Calu3 (cell line): Measurements from ENCODE around the gene MT1HL1. TPM values are rescaled to one million over a fixed set of nuclear protein-coding genes. Genes with fewer than 3 reads are reported as not detected.

Experiments used
- BruUV-seq: library from RNA; stranded (reverse); fragments of 400-500 nt; replicated peaks from 2 replicates; lab custom pipeline; 2021; lab: Mats Ljungman, UMichigan
- CTCF ChIA-PET: fragments of 300-600 bp; sonication (Branson Sonifier 250); formaldehyde crosslinking; loops from one replicate; lab custom pipeline; 2022; ENCODE audit warnings: antibody characterized with exemption; lab: Charles Lee
- DNase-seq: peaks from one replicate; pipeline ENCODE4 v3.0.0; 2022
- H3K27ac Mint-ChIP-seq: one replicate; pipeline ENCODE4 v1.8.0; 2022; ENCODE audit warnings: mixed read lengths; ENCODE audit not compliant: unreplicated experiment
- H3K27me3 Mint-ChIP-seq: one replicate; pipeline ENCODE4 v1.8.0; 2022; ENCODE audit warnings: mixed read lengths; ENCODE audit not compliant: unreplicated experiment
- H3K36me3 Mint-ChIP-seq: one replicate; pipeline ENCODE4 v1.8.0; 2022; ENCODE audit warnings: mild to moderate bottlenecking, moderate library complexity, mixed read lengths; ENCODE audit not compliant: insufficient read depth, unreplicated experiment
- H3K4me1 Mint-ChIP-seq: one replicate; pipeline ENCODE4 v1.8.0; 2022; ENCODE audit warnings: mild to moderate bottlenecking, low read depth, mixed read lengths; ENCODE audit not compliant: unreplicated experiment
- H3K4me3 Mint-ChIP-seq: one replicate; pipeline ENCODE4 v1.8.0; 2022; ENCODE audit warnings: mild to moderate bottlenecking, low read depth, moderate library complexity, mixed read lengths; ENCODE audit not compliant: unreplicated experiment
- H3K9me3 Mint-ChIP-seq: one replicate; pipeline ENCODE4 v1.8.0; 2022; ENCODE audit warnings: low read depth, mixed read lengths; ENCODE audit not compliant: unreplicated experiment
- CTCF ChIP-seq: fragments of 200-600 bp; IDR thresholded peaks from one replicate; pipeline ENCODE4 v1.8.0; 2022; ENCODE audit warnings: antibody characterized with exemption; ENCODE audit not compliant: unreplicated experiment
- intact Hi-C: fragments of 100-400 bp; cut with micrococcal nuclease; formaldehyde crosslinking; loops from one replicate; pipeline ENCODE4 v1.10.0; 2022; ENCODE audit not compliant: unreplicated experiment
- total RNA-seq: library from RNA; stranded (reverse); gene quantifications from 2 replicates; pipeline ENCODE4 v1.2.3, GENCODE V29; 2022

The MT1HL1 gene
- total RNA-seq, 1 experiment from 2014 or later, result not detected

- no peaks in the 10 kb centered on the region for H3K27me3 Mint-ChIP-seq
- peaks cover 11% of the 10 kb centered on the region for H3K9me3 Mint-ChIP-seq
- H3K27ac Mint-ChIP-seq, result no peak within 1 kb of the TSS
- CTCF ChIA-PET, result no interaction called here
- intact Hi-C loops, result loop anchor here (5.0 kb wide), 1 partner anchor 435 kb away; no protein-coding TSS in a partner anchor
- no peak within 1 kb of the TSS for H3K4me3 Mint-ChIP-seq
- TF ChIP-seq CTCF, result no peak
- no peaks in the 10 kb centered on the region for H3K36me3 Mint-ChIP-seq
- no peaks in the 10 kb centered on the region for H3K4me1 Mint-ChIP-seq
- no TSS peak for BruUV-seq
- DNase-seq, result no peak
These were observed 37.7 kb upstream of the MT1HL1 start, which contains the start of gene RYR2 for GRCh38 chr1:237041795-237042525. Gene RYR2, plus strand, starts transcription at chr1:237042184. Its CDS starts 338 bp downstream, at chr1:237042522.

DNA sequence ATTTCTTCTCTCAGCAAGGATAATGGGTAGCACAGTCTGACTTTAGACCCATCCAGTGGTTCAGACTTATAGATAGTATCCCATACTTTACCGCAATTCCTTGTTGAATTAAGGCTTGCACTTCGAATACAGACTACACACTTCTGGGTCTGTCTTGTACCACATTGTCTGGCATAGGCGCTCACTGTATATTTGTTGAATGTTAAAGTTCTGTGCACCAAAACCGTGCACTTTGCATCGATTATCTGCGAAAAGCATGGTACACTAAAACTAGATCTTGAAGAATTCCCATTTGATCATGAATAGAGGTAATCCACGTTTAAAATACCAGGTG lies 37.2 kb upstream of the MT1HL1 start:
- DNase-seq, result no peak
- no peak overlapping the region for H3K4me3 Mint-ChIP-seq
- no peaks in the 10 kb centered on the region for H3K36me3 Mint-ChIP-seq
- no peak for TF ChIP-seq CTCF
- peaks cover 11% of the 10 kb centered on the region for H3K9me3 Mint-ChIP-seq
- no peak overlapping the region for H3K27ac Mint-ChIP-seq
- intact Hi-C loops, result loop anchor here (5.0 kb wide), 1 partner anchor 434 kb away; no protein-coding TSS in a partner anchor
- no TSS peak for BruUV-seq
- no peaks in the 10 kb centered on the region for H3K4me1 Mint-ChIP-seq
- no peaks in the 10 kb centered on the region for H3K27me3 Mint-ChIP-seq
- CTCF ChIA-PET, result no interaction called here

GRCh38 chr1:237040823-237041222 lies 36.6 kb upstream of the MT1HL1 start:
- intact Hi-C loops, result loop anchor here (5.0 kb wide), 1 partner anchor 434 kb away; no protein-coding TSS in a partner anchor

GRCh38 chr1:237038211-237038610 lies 34.0 kb upstream of the MT1HL1 start:
- intact Hi-C loops, result loop anchor here (10.0 kb wide), 1 partner anchor 337 kb away; no protein-coding TSS in a partner anchor
- no peak overlapping the region for H3K27ac Mint-ChIP-seq
- no peak for DNase-seq
- H3K36me3 Mint-ChIP-seq, result no peaks in the 10 kb centered on the region
- H3K27me3 Mint-ChIP-seq, result no peaks in the 10 kb centered on the region
- no TSS peak for BruUV-seq
- H3K9me3 Mint-ChIP-seq, result peaks cover 14% of the 10 kb centered on the region
- CTCF ChIA-PET, result no interaction called here
- no peak for TF ChIP-seq CTCF
- H3K4me1 Mint-ChIP-seq, result no peaks in the 10 kb centered on the region
- H3K4me3 Mint-ChIP-seq, result no peak overlapping the region

More at GRCh38 chr1:237040823-237041222, 36.6 kb upstream of the MT1HL1 start:
- H3K9me3 Mint-ChIP-seq, result peaks cover 11% of the 10 kb centered on the region
- no TSS peak for BruUV-seq
- CTCF ChIA-PET, result no interaction called here
- H3K27me3 Mint-ChIP-seq, result no peaks in the 10 kb centered on the region
- no peak for TF ChIP-seq CTCF
- H3K36me3 Mint-ChIP-seq, result no peaks in the 10 kb centered on the region
- no peak overlapping the region for H3K4me3 Mint-ChIP-seq
- no peaks in the 10 kb centered on the region for H3K4me1 Mint-ChIP-seq
- no peak overlapping the region for H3K27ac Mint-ChIP-seq
- no peak for DNase-seq
